ENCODE results near the gene TEX11. TPM values are rescaled to one million over a fixed set of nuclear protein-coding genes. Genes with fewer than 3 reads are reported as not detected.
"Not testable (repeated sequence)": the region's sequence is repeated elsewhere in the genome, so short reads cannot be mapped to it uniquely, and the experiment has no call there.

The TEX11 gene
- total RNA-seq, 1 experiment from 2014 or later = not detected

- BruUV-seq (replicated peaks) = no TSS peak
- no peaks in the 10 kb centered on the region for H3K27me3 ChIP-seq (replicated peaks; ENCODE audit: insufficient read depth, low read depth, low read length, poor library complexity)
- intact Hi-C loops (cut with micrococcal nuclease; ENCODE audit: unreplicated experiment) = no loop called here
- TF ChIP-seq CTCF (conservative IDR thresholded peaks at IDR 0.05; ENCODE audit: low read depth, low read length) (no peak), EZH2 (IDR thresholded peaks at IDR 0.05; ENCODE audit: borderline replicate concordance, low read depth, low read length, poor library complexity, severe bottlenecking) (no peak)
- H3K36me3 ChIP-seq (ENCODE audit: insufficient read depth, low read length, poor library complexity, severe bottlenecking) = no peaks in the 10 kb centered on the region
- CTCF ChIA-PET = no interaction called here
- H3K4me1 ChIP-seq (ENCODE audit: insufficient read depth, low read length, poor library complexity, severe bottlenecking) = no peaks in the 10 kb centered on the region
- DNase-seq (ENCODE audit: low spot score) = no peak
- POLR2A ChIA-PET (ENCODE audit: low non-redundant PET) = no interaction called here
- H3K9me3 ChIP-seq (ENCODE audit: low read depth, low read length, poor library complexity, severe bottlenecking) = no peaks in the 10 kb centered on the region
- no peak overlapping the region for H3K4me3 ChIP-seq (ENCODE audit: low read depth, low read length, poor library complexity, severe bottlenecking)
- no peak overlapping the region for H3K27ac ChIP-seq (ENCODE audit: low read depth, low read length, poor library complexity, severe bottlenecking)
These were observed 611 bp downstream of the TEX11 start for GRCh38 chrX:70907900-70908299.

- BruUV-seq (replicated peaks) = no TSS peak
- no peak overlapping the region for H3K27ac ChIP-seq (ENCODE audit: low read depth, low read length, poor library complexity, severe bottlenecking)
- no peak for DNase-seq (ENCODE audit: low spot score)
- intact Hi-C loops (cut with micrococcal nuclease; ENCODE audit: unreplicated experiment) = no loop called here
- no peaks in the 10 kb centered on the region for H3K9me3 ChIP-seq (ENCODE audit: low read depth, low read length, poor library complexity, severe bottlenecking)
- H3K27me3 ChIP-seq (replicated peaks; ENCODE audit: insufficient read depth, low read depth, low read length, poor library complexity) = no peaks in the 10 kb centered on the region
- ChIA-PET POLR2A (ENCODE audit: low non-redundant PET) (interaction anchor here (0.6 kb wide), 1 partner anchor 353 kb away, joined by 3 read pairs; no protein-coding TSS in a partner anchor), CTCF (no interaction called here)
- H3K4me3 ChIP-seq (ENCODE audit: low read depth, low read length, poor library complexity, severe bottlenecking) = no peak overlapping the region
- H3K36me3 ChIP-seq (ENCODE audit: insufficient read depth, low read length, poor library complexity, severe bottlenecking) = no peaks in the 10 kb centered on the region
- TF ChIP-seq EZH2 (IDR thresholded peaks at IDR 0.05; ENCODE audit: borderline replicate concordance, low read depth, low read length, poor library complexity, severe bottlenecking) = no peak
- H3K4me1 ChIP-seq (ENCODE audit: insufficient read depth, low read length, poor library complexity, severe bottlenecking) = no peaks in the 10 kb centered on the region
These were observed 7.0 kb downstream of the TEX11 start for GRCh38 chrX:70901465-70901864.

- CTCF ChIA-PET; DNase-seq (ENCODE audit: low spot score); H3K27ac ChIP-seq (ENCODE audit: low read depth, low read length, poor library complexity, severe bottlenecking); H3K27me3 ChIP-seq (replicated peaks; ENCODE audit: insufficient read depth, low read depth, low read length, poor library complexity); POLR2A ChIA-PET (ENCODE audit: low non-redundant PET); H3K4me1 ChIP-seq (ENCODE audit: insufficient read depth, low read length, poor library complexity, severe bottlenecking); BruUV-seq (replicated peaks); intact Hi-C loops (cut with micrococcal nuclease; ENCODE audit: unreplicated experiment); H3K4me3 ChIP-seq (ENCODE audit: low read depth, low read length, poor library complexity, severe bottlenecking); H3K9me3 ChIP-seq (ENCODE audit: low read depth, low read length, poor library complexity, severe bottlenecking); H3K36me3 ChIP-seq (ENCODE audit: insufficient read depth, low read length, poor library complexity, severe bottlenecking): not testable (repeated sequence)
These were observed 18.1 kb downstream of the TEX11 start for GRCh38 chrX:70890441-70890840.

GRCh38 chrX:70878902-70879301, 29.6 kb downstream of the TEX11 start:
- CTCF ChIA-PET = no interaction called here
- Histone ChIP-seq H3K9me3 (ENCODE audit: low read depth, low read length, poor library complexity, severe bottlenecking) (no peaks in the 10 kb centered on the region), H3K4me3 (ENCODE audit: low read depth, low read length, poor library complexity, severe bottlenecking) (no peak overlapping the region), H3K27me3 (replicated peaks; ENCODE audit: insufficient read depth, low read depth, low read length, poor library complexity) (no peaks in the 10 kb centered on the region), H3K36me3 (ENCODE audit: insufficient read depth, low read length, poor library complexity, severe bottlenecking) (no peaks in the 10 kb centered on the region), H3K4me1 (ENCODE audit: insufficient read depth, low read length, poor library complexity, severe bottlenecking) (no peaks in the 10 kb centered on the region), H3K27ac (ENCODE audit: low read depth, low read length, poor library complexity, severe bottlenecking) (no peak overlapping the region)
- TF ChIP-seq CTCF (conservative IDR thresholded peaks at IDR 0.05; ENCODE audit: low read depth, low read length) (no peak), EZH2 (IDR thresholded peaks at IDR 0.05; ENCODE audit: borderline replicate concordance, low read depth, low read length, poor library complexity, severe bottlenecking) (no peak)
- POLR2A ChIA-PET (ENCODE audit: low non-redundant PET) = no interaction called here
- BruUV-seq (replicated peaks) = no TSS peak
- no peak for DNase-seq (ENCODE audit: low spot score)
- intact Hi-C loops (cut with micrococcal nuclease; ENCODE audit: unreplicated experiment) = no loop called here
